GM23248 (cell line): Measurements from ENCODE around the gene DNAAF3.

Experiments
- EZH2 ChIP-seq: fragments of 200-600 bp; sonication (generic); IDR thresholded peaks from 2 replicates; pipeline ENCODE4 v1.6.1; 2018; ENCODE audit warnings: antibody characterized with exemption, mild to moderate bottlenecking; ENCODE audit not compliant: insufficient read depth, poor library complexity, severe bottlenecking
- EZH2phosphoT487 ChIP-seq: fragments of 200-600 bp; sonication (generic); IDR thresholded peaks from 2 replicates; pipeline ENCODE4 v1.6.1; 2018; ENCODE audit warnings: antibody characterized with exemption, moderate library complexity, mild to moderate bottlenecking, low read depth; ENCODE audit not compliant: insufficient read depth

GRCh38 chr19:55115446-55116065 is 50.9 kb downstream of the DNAAF3 start:
- TF ChIP-seq EZH2 (no peak), EZH2phosphoT487 (no peak)
